KMS-11 (cell line): ENCODE results near the gene ZNF792.
A peak's percentile ranks its signal among the peaks of the same experiment; 100 is the strongest.

Experiments used
- H2AFZ ChIP-seq: fragments of 200-600 bp; sonication (generic); 2 replicates; pipeline ENCODE4 v1.6.1; 2016; ENCODE audit warnings: antibody characterized with exemption, mixed run types, low read depth
- H3K27ac ChIP-seq: fragments of 200-600 bp; sonication (generic); 2 replicates; pipeline ENCODE4 v1.6.1; 2016; ENCODE audit warnings: mild to moderate bottlenecking, mixed run types
- H3K27me3 ChIP-seq: fragments of 200-600 bp; sonication (generic); 2 replicates; pipeline ENCODE4 v1.6.1; 2017; ENCODE audit warnings: mild to moderate bottlenecking, low read depth, mixed run types, moderate library complexity; ENCODE audit not compliant: insufficient read depth
- H3K36me3 ChIP-seq: fragments of 200-600 bp; sonication (generic); 2 replicates; pipeline ENCODE4 v1.6.1; 2017; ENCODE audit warnings: mild to moderate bottlenecking, mixed run types; ENCODE audit not compliant: insufficient read depth
- H3K4me1 ChIP-seq: fragments of 200-600 bp; sonication (generic); 2 replicates; pipeline ENCODE4 v1.6.1; 2016; ENCODE audit warnings: mild to moderate bottlenecking, low read depth, mixed run types; ENCODE audit not compliant: poor library complexity, severe bottlenecking
- H3K4me2 ChIP-seq: fragments of 200-600 bp; sonication (generic); 2 replicates; pipeline ENCODE4 v1.7.0; 2016; ENCODE audit warnings: mild to moderate bottlenecking, mixed run types
- H3K4me3 ChIP-seq: fragments of 200-600 bp; sonication (generic); IDR thresholded peaks from 2 replicates; pipeline ENCODE4 v1.6.1; 2017; ENCODE audit warnings: low read depth, low read length, mixed read lengths; ENCODE audit not compliant: insufficient read depth
- H3K79me2 ChIP-seq: fragments of 200-600 bp; sonication (generic); 2 replicates; pipeline ENCODE4 v1.6.1; 2016; ENCODE audit warnings: low read depth, mixed run types; ENCODE audit not compliant: insufficient read depth
- H3K9ac ChIP-seq: fragments of 200-600 bp; sonication (generic); 2 replicates; pipeline ENCODE4 v1.6.1; 2016; ENCODE audit warnings: mild to moderate bottlenecking, mixed run types
- H4K20me1 ChIP-seq: fragments of 200-600 bp; sonication (generic); 2 replicates; pipeline ENCODE4 v1.6.1; 2016; ENCODE audit warnings: mild to moderate bottlenecking, mixed run types; ENCODE audit not compliant: insufficient read depth
- CTCF ChIP-seq: fragments of 200-600 bp; sonication (generic); conservative IDR thresholded peaks from 2 replicates; pipeline ENCODE4 v1.6.1; 2017; ENCODE audit warnings: low read depth, mild to moderate bottlenecking, antibody characterized with exemption, low read length, moderate library complexity, mixed read lengths

The ZNF792 gene

GRCh38 chr19:34963573-34964406, at the start of gene ZNF792:
TSS of gene ZNF792 (minus strand) at chr19:34964229. CDS start at chr19:34963662, 567 bp downstream.
- Histone ChIP-seq H3K4me2 (peak within 1 kb of the TSS; percentile 53), H2AFZ (peak within 1 kb of the TSS; percentile 86), H3K27ac (no peak within 1 kb of the TSS), H3K27me3 (no peaks in the 10 kb centered on the region; the same call in 1 of the 2 replicates), H3K79me2 (no peaks in the 10 kb centered on the region), H3K4me1 (no peaks in the 10 kb centered on the region), H3K36me3 (no peaks in the 10 kb centered on the region; the same call in 1 of the 2 replicates), H4K20me1 (no peaks in the 10 kb centered on the region), H3K9ac (peak within 1 kb of the TSS; percentile 35; the same call in 1 of the 2 replicates), H3K4me3 (peak within 1 kb of the TSS; percentile 18)
- TF ChIP-seq CTCF: no peak

- H3K4me3 ChIP-seq: no peak overlapping the region
- no peaks in the 10 kb centered on the region for H3K4me1 ChIP-seq
- no peak overlapping the region for H3K27ac ChIP-seq
- no peak overlapping the region for H3K9ac ChIP-seq
- no peaks in the 10 kb centered on the region for H3K79me2 ChIP-seq
- no peaks in the 10 kb centered on the region for H3K27me3 ChIP-seq
- TF ChIP-seq CTCF: peak; percentile 67
- no peaks in the 10 kb centered on the region for H4K20me1 ChIP-seq
- no peak overlapping the region for H2AFZ ChIP-seq
- no peak overlapping the region for H3K4me2 ChIP-seq
- H3K36me3 ChIP-seq: no peaks in the 10 kb centered on the region
Observed at GRCh38 chr19:35013041-35013819, 49.2 kb upstream of the ZNF792 start.

- H3K9ac ChIP-seq: no peak overlapping the region
- TF ChIP-seq CTCF: no peak
- no peaks in the 10 kb centered on the region for H4K20me1 ChIP-seq
- no peak overlapping the region for H3K27ac ChIP-seq
- no peaks in the 10 kb centered on the region for H3K4me1 ChIP-seq
- no peaks in the 10 kb centered on the region for H3K36me3 ChIP-seq
- no peak overlapping the region for H3K4me2 ChIP-seq
- H2AFZ ChIP-seq: no peak overlapping the region
- H3K79me2 ChIP-seq: no peaks in the 10 kb centered on the region
- H3K27me3 ChIP-seq: no peaks in the 10 kb centered on the region
- H3K4me3 ChIP-seq: no peak overlapping the region
Observed at GRCh38 chr19:35011737-35012682, 48.0 kb upstream of the ZNF792 start.

GRCh38 chr19:35011091-35011689, 47.2 kb upstream of the ZNF792 start:
- H3K36me3 ChIP-seq: no peaks in the 10 kb centered on the region
- no peak overlapping the region for H2AFZ ChIP-seq
- H3K27ac ChIP-seq: no peak overlapping the region
- H3K4me3 ChIP-seq: no peak overlapping the region
- H4K20me1 ChIP-seq: no peaks in the 10 kb centered on the region
- no peak overlapping the region for H3K9ac ChIP-seq
- TF ChIP-seq CTCF: no peak
- H3K79me2 ChIP-seq: no peaks in the 10 kb centered on the region
- no peak overlapping the region for H3K4me2 ChIP-seq
- H3K27me3 ChIP-seq: no peaks in the 10 kb centered on the region
- H3K4me1 ChIP-seq: no peaks in the 10 kb centered on the region
